GM19328 (cell line): Measurements from ENCODE around the gene YIPF4.
"Not testable (repeated sequence)": the region's sequence is repeated elsewhere in the genome, so short reads cannot be mapped to it uniquely, and the experiment has no call there.

Source experiments
- ATAC-seq: cut with Tn5 transposase; IDR thresholded peaks from one replicate; pipeline ENCODE4 v1.9.1; 2021; ENCODE audit warnings: mild to moderate bottlenecking, moderate library complexity; ENCODE audit not compliant: unreplicated experiment

YIPF4 gene

DNA sequence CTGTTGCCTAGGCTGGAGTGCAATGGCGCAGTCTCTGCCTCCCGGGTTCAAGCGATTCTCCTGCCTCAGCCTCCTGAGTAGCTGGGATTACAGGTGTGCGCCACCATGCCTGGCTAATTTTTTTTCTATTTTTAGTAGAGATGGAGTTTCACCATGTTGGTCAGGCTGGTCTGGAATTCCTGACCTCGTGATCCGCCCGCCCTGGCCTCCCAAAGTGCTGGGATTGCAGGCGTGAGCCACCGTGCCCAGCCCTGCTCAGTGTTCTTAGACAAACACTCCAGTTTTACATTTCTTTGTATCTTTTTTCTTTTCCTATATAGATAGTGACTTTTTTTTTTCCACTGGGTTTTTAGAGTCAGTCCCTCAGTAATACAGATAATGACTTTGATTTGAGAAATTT is 86.6 kb downstream of the YIPF4 start:
- ATAC-seq = not testable (repeated sequence)

- not testable (repeated sequence) for ATAC-seq
Measured at GRCh38 chr2:32365679-32366078, 88.0 kb downstream of the YIPF4 start.
